Esophagus squamous epithelium (tissue), 5 donors: ENCODE data around the gene ZFP36L1. TPM values are rescaled to one million over a fixed set of nuclear protein-coding genes. Genes with fewer than 3 reads are reported as not detected.
A peak's percentile ranks its signal among the peaks of the same experiment; 100 is the strongest.

Source experiments
- DNase-seq: peaks from one replicate; lab custom pipeline; 2025; lab: John Stamatoyannopoulos, UW
- H3K27ac ChIP-seq, 4 donors: fragments of 200-600 bp; sonication (generic); one replicate each; pipeline ENCODE4 v1.5.1; 2016 to 2019; ENCODE audit warnings: mild to moderate bottlenecking in 1 of 4
- H3K27me3 ChIP-seq, 4 donors: fragments of 200-600 bp; sonication (generic); 1 replicate in 3 of 4; 2 replicates in 1 of 4; pipeline versions ENCODE4 v1.5.1 to v1.6.0; 2017 to 2021; ENCODE audit warnings: antibody characterized with exemption in 1 of 4
- H3K36me3 ChIP-seq, 3 donors: fragments of 200-600 bp; sonication (generic); one replicate each; pipeline ENCODE4 v1.5.1; 2016 to 2019
- H3K4me1 ChIP-seq, 3 donors: fragments of 200-600 bp; sonication (generic); one replicate each; pipeline ENCODE4 v1.5.1; 2017 to 2019
- H3K4me3 ChIP-seq, 4 donors: fragments of 200-600 bp; sonication (generic); 1 replicate in 3 of 4; 2 replicates in 1 of 4; pipeline ENCODE4 v1.5.1; 2016 to 2019; ENCODE audit warnings: mild to moderate bottlenecking in 2 of 4, moderate library complexity in 1 of 4
- H3K9me3 ChIP-seq, 3 donors: fragments of 200-600 bp; sonication (generic); one replicate each; pipeline ENCODE4 v1.5.1; 2016 to 2019
- CTCF ChIP-seq, 6 experiments: fragments of 450-650 bp in 4 of 6; fragments of 200-600 bp in 2 of 6; sonication (generic) in 2 of 6; IDR thresholded peaks; one replicate each; pipeline ENCODE4 v1.5.1; 2016 to 2019; ENCODE audit warnings: antibody characterized with exemption in 6 of 6, mild to moderate bottlenecking in 4 of 6, moderate library complexity in 4 of 6
- POLR2A ChIP-seq, 4 donors: fragments of 450-650 bp; IDR thresholded peaks; one replicate each; pipeline ENCODE4 v1.6.1; 2017; ENCODE audit warnings: antibody characterized with exemption in 4 of 4, mild to moderate bottlenecking in 4 of 4, moderate library complexity in 3 of 4
- WGBS, 2 donors: methylation state at CpG; one replicate each; pipeline ENCODE4 v1.1.5; 2018; 5-methylcytosine and 5-hydroxymethylcytosine counted together
- intact Hi-C: fragments of 100-400 bp; cut with DNase I; formaldehyde crosslinking; loops from one replicate; pipeline ENCODE4 v1.15.0; 2022
- total RNA-seq, 4 donors: library from RNA; depleted of rRNA; stranded (reverse); fragments of >200 nt; gene quantifications; one replicate each; pipeline ENCODE4 v1.1.0, GENCODE V29; 2016
- donor health status: DM: yes; HTN: yes; CAD: no.

The ZFP36L1 gene
- total RNA-seq, 4 donors from 2014 or later: 75.4 to 364 (median 152) TPM

- peaks cover 0 to 9% (median 0%) of the 10 kb centered on the region in 3 donors for H3K36me3 ChIP-seq
- H3K4me1 ChIP-seq: peaks cover 8 to 24% (median 13%) of the 10 kb centered on the region in 3 donors
- peak overlapping the region; percentile 69 to 95 (median 86) for H3K4me3 ChIP-seq
- intact Hi-C loops: no loop called here
- WGBS, 2 donors: 0% methylated on average over 17 to 18 of the region's 70 CpGs
- no peaks in the 10 kb centered on the region for H3K27me3 ChIP-seq
- no peak for DNase-seq
- H3K9me3 ChIP-seq: no peaks in the 10 kb centered on the region
- TF ChIP-seq POLR2A (IDR thresholded peaks at IDR 0.05) (peak in 3 of 4 donors; percentile 57 to 95 (median 90)), CTCF (IDR thresholded peaks at IDR 0.05) (peak; percentile 79 to 98 (median 96))
- peak overlapping the region; percentile 98 to 100 (median 99) for H3K27ac ChIP-seq
These were observed 2.9 kb upstream of the ZFP36L1 start for GRCh38 chr14:68795597-68796417.

GRCh38 chr14:68794851-68795596 lies 2.2 kb upstream of the ZFP36L1 start:
- Histone ChIP-seq H3K4me1 (peaks cover 8 to 27% (median 13%) of the 10 kb centered on the region in 3 donors), H3K27me3 (no peaks in the 10 kb centered on the region), H3K36me3 (peaks cover 2 to 17% (median 5%) of the 10 kb centered on the region in 3 donors), H3K27ac (peak overlapping the region; percentile 98 to 100 (median 99)), H3K4me3 (peak overlapping the region; percentile 69 to 95 (median 86)), H3K9me3 (no peaks in the 10 kb centered on the region)
- intact Hi-C loops: no loop called here
- whole genome bisulfite sequencing, 2 donors: 0 to 1% methylated on average over 24 to 30 of the region's 36 CpGs
- DNase-seq: no peak
- TF ChIP-seq CTCF (IDR thresholded peaks at IDR 0.05) (no peak), POLR2A (IDR thresholded peaks at IDR 0.05) (no peak)

- peaks cover 8 to 34% (median 13%) of the 10 kb centered on the region in 3 donors for H3K4me1 ChIP-seq
- H3K27ac ChIP-seq: peak overlapping the region; percentile 98 to 100 (median 99)
- peak overlapping the region; percentile 69 to 95 (median 86) for H3K4me3 ChIP-seq
- 0 to 1% methylated on average over 28 to 41 of the region's 41 CpGs for WGBS, 2 donors
- no peaks in the 10 kb centered on the region for H3K27me3 ChIP-seq
- H3K36me3 ChIP-seq: peaks cover 9 to 25% (median 12%) of the 10 kb centered on the region in 3 donors
- intact Hi-C loops: no loop called here
- DNase-seq: peak; percentile 54
- TF ChIP-seq CTCF (IDR thresholded peaks at IDR 0.05): no peak
- peak in 3 of 4 donors; percentile 18 to 86 (median 84) for TF ChIP-seq POLR2A (IDR thresholded peaks at IDR 0.05)
- H3K9me3 ChIP-seq: no peaks in the 10 kb centered on the region
These were observed 1.4 kb upstream of the ZFP36L1 start for GRCh38 chr14:68794130-68794850.

GRCh38 chr14:68793734-68794129 lies 865 bp upstream of the ZFP36L1 start:
- no peaks in the 10 kb centered on the region for H3K27me3 ChIP-seq
- 0% methylated on average over 5 to 15 of the region's 33 CpGs for WGBS, 2 donors
- H3K4me3 ChIP-seq: peak overlapping the region; percentile 69 to 95 (median 86)
- peak overlapping the region; percentile 98 to 100 (median 99) for H3K27ac ChIP-seq
- peaks cover 8 to 39% (median 13%) of the 10 kb centered on the region in 3 donors for H3K4me1 ChIP-seq
- intact Hi-C loops: no loop called here
- no peaks in the 10 kb centered on the region for H3K9me3 ChIP-seq
- no peak for TF ChIP-seq POLR2A (IDR thresholded peaks at IDR 0.05)
- TF ChIP-seq CTCF (IDR thresholded peaks at IDR 0.05): no peak
- DNase-seq: no peak
- H3K36me3 ChIP-seq: peaks cover 11 to 30% (median 15%) of the 10 kb centered on the region in 3 donors
